H9 (cell line): ENCODE results near the gene ADAMTS5. TPM values are rescaled to one million over a fixed set of nuclear protein-coding genes. Genes with fewer than 3 reads are reported as not detected.

Source experiments
- DNase-seq: peaks from one replicate; pipeline ENCODE4 v3.0.0-alpha.2; 2017
- H2AFZ ChIP-seq: one replicate; pipeline ENCODE4 v1.6.1; 2013; ENCODE audit warnings: mild to moderate bottlenecking, low read length, control low read depth, moderate library complexity
- H2AK5ac ChIP-seq: 2 replicates; pipeline ENCODE4 v1.6.1; 2013; ENCODE audit warnings: low read length, control low read depth, mixed read lengths; ENCODE audit not compliant: insufficient read length
- H2BK120ac ChIP-seq: one replicate; pipeline ENCODE4 v1.6.1; 2013; ENCODE audit warnings: low read depth, mild to moderate bottlenecking, low read length, control low read depth, inconsistent platforms; ENCODE audit not compliant: poor library complexity, severe bottlenecking
- H2BK12ac ChIP-seq: 2 replicates; pipeline ENCODE4 v1.6.1; 2013; ENCODE audit warnings: low read length, control low read depth, mixed read lengths, low read depth; ENCODE audit not compliant: insufficient read length
- H2BK15ac ChIP-seq: 2 replicates; pipeline ENCODE4 v1.6.1; 2013; ENCODE audit warnings: low read depth, low read length, control low read depth
- H2BK20ac ChIP-seq: one replicate; pipeline ENCODE4 v1.6.1; 2013; ENCODE audit warnings: low read depth, mild to moderate bottlenecking, low read length, control low read depth, inconsistent platforms; ENCODE audit not compliant: poor library complexity, severe bottlenecking
- H2BK5ac ChIP-seq: 2 replicates; pipeline ENCODE4 v1.6.1; 2013; ENCODE audit warnings: low read length, control low read depth, mixed read lengths; ENCODE audit not compliant: insufficient read length
- H3K14ac ChIP-seq: 2 replicates; pipeline ENCODE4 v1.6.1; 2013; ENCODE audit warnings: low read length, control low read depth; ENCODE audit not compliant: insufficient read depth
- H3K18ac ChIP-seq: 2 replicates; pipeline ENCODE4 v1.6.1; 2013; ENCODE audit warnings: low read depth, mild to moderate bottlenecking, mixed read lengths, low read length, control low read depth; ENCODE audit not compliant: insufficient read length
- H3K23ac ChIP-seq: 2 replicates; pipeline ENCODE4 v1.6.1; 2013; ENCODE audit warnings: low read length, control low read depth, mixed read lengths, low read depth; ENCODE audit not compliant: insufficient read length
- H3K23me2 ChIP-seq: 2 replicates; pipeline ENCODE4 v1.6.1; 2013; ENCODE audit warnings: low read depth, mild to moderate bottlenecking, mixed read lengths, low read length, control low read depth; ENCODE audit not compliant: insufficient read length, poor library complexity, severe bottlenecking
- H3K27ac ChIP-seq: 2 replicates; pipeline ENCODE4 v1.5.1; 2013; ENCODE audit warnings: low read length, control low read depth, mixed read lengths, low read depth; ENCODE audit not compliant: insufficient read length
- H3K27me3 ChIP-seq: 2 replicates; pipeline ENCODE4 v1.6.1; 2013; ENCODE audit warnings: low read length, control low read depth, inconsistent platforms; ENCODE audit not compliant: insufficient read depth
- H3K4ac ChIP-seq: 2 replicates; pipeline ENCODE4 v1.6.1; 2013; ENCODE audit warnings: low read depth, mild to moderate bottlenecking, control low read depth, inconsistent platforms, low read length, moderate library complexity
- H3K4me1 ChIP-seq: 2 replicates; pipeline ENCODE4 v1.6.1; 2013; ENCODE audit warnings: low read length, control low read depth, inconsistent platforms; ENCODE audit not compliant: insufficient read depth
- H3K4me2 ChIP-seq: 2 replicates; pipeline ENCODE4 v1.6.1; 2013; ENCODE audit warnings: low read length, control low read depth, mixed read lengths; ENCODE audit not compliant: insufficient read length, insufficient read depth
- H3K56ac ChIP-seq: 2 replicates; pipeline ENCODE4 v1.6.1; 2013; ENCODE audit warnings: low read depth, mild to moderate bottlenecking, mixed read lengths, low read length, control low read depth; ENCODE audit not compliant: insufficient read length
- H3K79me1 ChIP-seq: 2 replicates; pipeline ENCODE4 v1.6.1; 2013; ENCODE audit warnings: low read depth, mild to moderate bottlenecking, moderate library complexity, low read length, control low read depth, inconsistent platforms; ENCODE audit not compliant: insufficient read depth, poor library complexity, severe bottlenecking
- H3K79me2 ChIP-seq: 2 replicates; pipeline ENCODE4 v1.6.1; 2013; ENCODE audit warnings: low read length, control low read depth, inconsistent platforms; ENCODE audit not compliant: insufficient read depth
- H3K9ac ChIP-seq: 2 replicates; pipeline ENCODE4 v1.6.1; 2013; ENCODE audit warnings: low read length, control low read depth, mixed read lengths; ENCODE audit not compliant: insufficient read length; ENCODE audit errors: extremely low read depth
- H3K9me3 ChIP-seq: one replicate; pipeline ENCODE4 v1.6.1; 2013; ENCODE audit warnings: low read depth, low read length, inconsistent platforms; ENCODE audit not compliant: control insufficient read depth
- H3T11ph ChIP-seq: one replicate; pipeline ENCODE4 v1.6.1; 2013; ENCODE audit warnings: mild to moderate bottlenecking, low read length, control low read depth, inconsistent platforms
- H4K20me1 ChIP-seq: one replicate; pipeline ENCODE4 v1.6.1; 2013; ENCODE audit not compliant: control insufficient read depth, insufficient read length, insufficient read depth
- H4K5ac ChIP-seq: 2 replicates; pipeline ENCODE4 v1.6.1; 2013; ENCODE audit warnings: low read depth, mild to moderate bottlenecking, mixed read lengths, low read length, control low read depth; ENCODE audit not compliant: insufficient read length
- H4K8ac ChIP-seq: replicated peaks from 2 replicates; pipeline ENCODE4 v1.6.1; 2013; ENCODE audit warnings: low read length, control low read depth, mixed read lengths, low read depth; ENCODE audit not compliant: insufficient read length
- H4K91ac ChIP-seq: 2 replicates; pipeline ENCODE4 v1.6.1; 2013; ENCODE audit warnings: low read depth, mild to moderate bottlenecking, moderate library complexity, mixed read lengths, low read length, control low read depth; ENCODE audit not compliant: insufficient read length
- H3K27ac Mint-ChIP-seq, 3 experiments: 2 replicates in 2 of 3; 3 replicates in 1 of 3; pipeline ENCODE4 v1.8.0; 2020 to 2021; ENCODE audit warnings: mixed read lengths in 3 of 3, mild to moderate bottlenecking in 1 of 3, moderate library complexity in 1 of 3
- H3K27me3 Mint-ChIP-seq: 2 replicates; pipeline ENCODE4 v1.8.0; 2021; ENCODE audit warnings: low read depth, mild to moderate bottlenecking, moderate library complexity, mixed read lengths
- H3K36me3 Mint-ChIP-seq, 3 experiments: 2 replicates in 2 of 3; 3 replicates in 1 of 3; pipeline ENCODE4 v1.8.0; 2020 to 2021; ENCODE audit warnings: low read depth in 3 of 3, mixed read lengths in 3 of 3; ENCODE audit not compliant: insufficient read depth in 1 of 3
- H3K4me1 Mint-ChIP-seq, 2 experiments: 2 replicates each; pipeline ENCODE4 v1.8.0; 2020; ENCODE audit warnings: mixed read lengths in 2 of 2
- H3K4me3 Mint-ChIP-seq, 2 experiments: 2 replicates in 1 of 2; 3 replicates in 1 of 2; pipeline ENCODE4 v1.8.0; 2020 to 2021; ENCODE audit warnings: mild to moderate bottlenecking in 2 of 2, mixed read lengths in 2 of 2, moderate library complexity in 1 of 2
- H3K9me3 Mint-ChIP-seq, 2 experiments: 2 replicates in 1 of 2; 3 replicates in 1 of 2; pipeline ENCODE4 v1.8.0; 2020; ENCODE audit warnings: mild to moderate bottlenecking in 2 of 2, mixed read lengths in 2 of 2, moderate library complexity in 1 of 2
- CTCF ChIP-seq: fragments of 200-600 bp; sonication (generic); conservative IDR thresholded peaks from 3 replicates; pipeline ENCODE4 v1.8.0; 2021; ENCODE audit warnings: antibody characterized with exemption, mild to moderate bottlenecking
- WGBS: extraction: QIAGEN DNeasy Blood & Tissue Kit; methylation state at CpG from one replicate; pipeline ENCODE4 v1.1.7; 2013; ENCODE audit warnings: missing lambda C conversion rate, low lambda C conversion rate, mixed read lengths; ENCODE audit not compliant: insufficient read length; ENCODE audit errors: extremely low coverage; 5-methylcytosine and 5-hydroxymethylcytosine counted together
- total RNA-seq: library from RNA; stranded (reverse); gene quantifications from 2 replicates; pipeline ENCODE4 v1.2.1, GENCODE V29; 2021

The ADAMTS5 gene
- total RNA-seq, 1 experiment from 2014 or later = 0.90 TPM

GRCh38 chr21:26936641-26937040 is 30.2 kb downstream of the ADAMTS5 start:
- no peaks in the 10 kb centered on the region for H4K20me1 ChIP-seq
- H4K5ac ChIP-seq = no peak overlapping the region
- H2BK12ac ChIP-seq = no peak overlapping the region
- H3K4me2 ChIP-seq = no peak overlapping the region
- no peak overlapping the region for H3K4ac ChIP-seq
- no peak overlapping the region for H3K23ac ChIP-seq
- no peaks in the 10 kb centered on the region for H3K79me2 ChIP-seq
- no peak overlapping the region for H3K27ac ChIP-seq
- H2BK15ac ChIP-seq = no peak overlapping the region
- TF ChIP-seq CTCF = no peak
- H2AFZ ChIP-seq = no peak overlapping the region
- no peak for DNase-seq
- no peaks in the 10 kb centered on the region for H3K9me3 ChIP-seq
- H2BK120ac ChIP-seq = no peak overlapping the region
- H2BK5ac ChIP-seq = no peak overlapping the region
- H3K79me1 ChIP-seq = no peaks in the 10 kb centered on the region
- H3K9ac ChIP-seq = no peak overlapping the region
- no CpG with 5 or more reads among the region's 5 CpGs for WGBS
- H3K56ac ChIP-seq = no peak overlapping the region
- H3T11ph ChIP-seq = no peak overlapping the region
- H3K4me3 Mint-ChIP-seq = no peak overlapping the region
- no peaks in the 10 kb centered on the region for H3K23me2 ChIP-seq
- no peaks in the 10 kb centered on the region; the same call in 1 of the 2 replicates for H3K27me3 Mint-ChIP-seq
- no peak overlapping the region for H3K27ac Mint-ChIP-seq
- H2AK5ac ChIP-seq = no peak overlapping the region
- H3K9me3 Mint-ChIP-seq = no peaks in the 10 kb centered on the region
- no peaks in the 10 kb centered on the region for H3K27me3 ChIP-seq
- H3K4me1 Mint-ChIP-seq = peaks cover 7 to 9% of the 10 kb centered on the region in 2 experiments
- H2BK20ac ChIP-seq = no peak overlapping the region
- no peak overlapping the region for H4K91ac ChIP-seq
- H3K18ac ChIP-seq = no peak overlapping the region
- H4K8ac ChIP-seq = no peak overlapping the region
- H3K4me1 ChIP-seq = no peaks in the 10 kb centered on the region
- no peak overlapping the region for H3K14ac ChIP-seq
- H3K36me3 Mint-ChIP-seq = no peaks in the 10 kb centered on the region; a peak in 1 of 7 replicates
